IMR-90 (cell line): Measurements from ENCODE around the gene TBC1D12. TPM values are rescaled to one million over a fixed set of nuclear protein-coding genes. Genes with fewer than 3 reads are reported as not detected.

Experiments used
- ATAC-seq: fragments of 200-7000 bp; cut with Tn5 transposase; 2 replicates; pipeline ENCODE4 v1.9.1; 2020; ENCODE audit warnings: low read depth, mild to moderate bottlenecking, moderate library complexity
- BruUV-seq: library from RNA; stranded (reverse); fragments of 400-500 nt; replicated peaks from 2 replicates; lab custom pipeline; 2021; lab: Mats Ljungman, UMichigan
- CTCF ChIA-PET: fragments of 300-600 bp; formaldehyde crosslinking; extraction: SDS; loops from one replicate; lab custom pipeline; 2021; ENCODE audit warnings: antibody characterized with exemption; lab: Yijun Ruan, JAX
- POLR2A ChIA-PET: fragments of 300-600 bp; sonication (Branson Sonifier 250); formaldehyde crosslinking; loops from one replicate; lab custom pipeline; 2022; ENCODE audit warnings: antibody characterized with exemption; ENCODE audit not compliant: unreplicated experiment; lab: Charles Lee
- DNase-seq: peaks from one replicate; pipeline ENCODE4 v3.0.0; 2013
- H2AFZ ChIP-seq: replicated peaks from 2 replicates; pipeline ENCODE3; 2013; ENCODE audit warnings: low read length, mild to moderate bottlenecking; ENCODE audit not compliant: poor library complexity
- H2AK5ac ChIP-seq: 2 replicates; pipeline ENCODE4 v1.6.1; 2013; ENCODE audit warnings: low read depth, low read length, inconsistent platforms
- H2AK9ac ChIP-seq: replicated peaks from 2 replicates; pipeline ENCODE3; 2013; ENCODE audit warnings: mild to moderate bottlenecking, low read depth, low read length, moderate library complexity; ENCODE audit not compliant: poor library complexity
- H2BK120ac ChIP-seq: 2 replicates; pipeline ENCODE4 v1.6.1; 2013; ENCODE audit warnings: low read depth, low read length, inconsistent platforms
- H2BK15ac ChIP-seq: 3 replicates; pipeline ENCODE4 v1.6.1; 2013; ENCODE audit warnings: low read depth, low read length, inconsistent platforms
- H2BK20ac ChIP-seq: 2 replicates; pipeline ENCODE4 v1.6.1; 2013; ENCODE audit warnings: low read depth, mild to moderate bottlenecking, inconsistent platforms, low read length, moderate library complexity
- H2BK5ac ChIP-seq: 2 replicates; pipeline ENCODE4 v1.6.1; 2013; ENCODE audit warnings: mild to moderate bottlenecking, low read depth, low read length, inconsistent platforms; ENCODE audit not compliant: poor library complexity, severe bottlenecking
- H3K14ac ChIP-seq: replicated peaks from 2 replicates; pipeline ENCODE4 v1.6.1; 2013; ENCODE audit warnings: low read depth, low read length, inconsistent platforms
- H3K18ac ChIP-seq: 2 replicates; pipeline ENCODE4 v1.6.1; 2013; ENCODE audit warnings: low read depth, low read length, control low read depth
- H3K23ac ChIP-seq: 2 replicates; pipeline ENCODE4 v1.6.1; 2013; ENCODE audit warnings: low read depth, low read length, inconsistent platforms
- H3K27ac ChIP-seq: 2 replicates; pipeline ENCODE4 v1.5.1; 2013; ENCODE audit warnings: mild to moderate bottlenecking, control low read depth, low read length; ENCODE audit not compliant: insufficient read depth
- H3K27me3 ChIP-seq: 2 replicates; pipeline ENCODE4 v1.6.1; 2013; ENCODE audit warnings: low read length; ENCODE audit not compliant: control insufficient read depth, insufficient read depth
- H3K36me3 ChIP-seq: 2 replicates; pipeline ENCODE4 v1.6.1; 2013; ENCODE audit warnings: low read length, mixed read lengths; ENCODE audit not compliant: control insufficient read depth, insufficient read depth
- H3K4ac ChIP-seq: 2 replicates; pipeline ENCODE4 v1.6.1; 2013; ENCODE audit warnings: low read depth, low read length, inconsistent platforms
- H3K4me1 ChIP-seq: 2 replicates; pipeline ENCODE4 v1.6.1; 2013; ENCODE audit warnings: low read length, mixed read lengths; ENCODE audit not compliant: control insufficient read depth, insufficient read depth
- H3K4me2 ChIP-seq: 2 replicates; pipeline ENCODE4 v1.6.1; 2013; ENCODE audit warnings: low read depth, mild to moderate bottlenecking, control low read depth, low read length, moderate library complexity
- H3K4me3 ChIP-seq: 2 replicates; pipeline ENCODE4 v1.5.1; 2013; ENCODE audit warnings: low read depth, mild to moderate bottlenecking, control low read depth, low read length, moderate library complexity; ENCODE audit not compliant: insufficient read depth
- H3K56ac ChIP-seq: 2 replicates; pipeline ENCODE4 v1.6.1; 2013; ENCODE audit warnings: low read length, inconsistent platforms; ENCODE audit not compliant: insufficient read depth; ENCODE audit errors: extremely low read depth
- H3K79me1 ChIP-seq, 2 experiments: 2 replicates each; pipeline ENCODE4 v1.6.1; 2013; ENCODE audit warnings: low read length in 2 of 2, inconsistent platforms in 1 of 2, low read depth in 1 of 2
- H3K9ac ChIP-seq: 2 replicates; pipeline ENCODE4 v1.6.1; 2013; ENCODE audit warnings: low read depth, low read length, control low read depth
- H3K9me1 ChIP-seq: 2 replicates; pipeline ENCODE4 v1.6.1; 2013; ENCODE audit warnings: low read length, inconsistent platforms; ENCODE audit not compliant: insufficient read depth
- H3K9me3 ChIP-seq: 2 replicates; pipeline ENCODE4 v1.6.1; 2013; ENCODE audit warnings: low read length; ENCODE audit not compliant: control insufficient read depth, insufficient read depth
- H4K20me1 ChIP-seq: 2 replicates; pipeline ENCODE4 v1.6.1; 2013; ENCODE audit warnings: low read length, inconsistent platforms; ENCODE audit not compliant: insufficient read depth
- H4K5ac ChIP-seq: 2 replicates; pipeline ENCODE4 v1.6.1; 2013; ENCODE audit warnings: mild to moderate bottlenecking, low read depth, low read length, control low read depth
- H4K8ac ChIP-seq, 2 experiments: 2 replicates each; pipeline ENCODE4 v1.6.1; 2013; ENCODE audit warnings: low read depth in 2 of 2, low read length in 2 of 2, control low read depth in 1 of 2, inconsistent platforms in 1 of 2
- H4K91ac ChIP-seq: 2 replicates; pipeline ENCODE4 v1.6.1; 2013; ENCODE audit warnings: low read depth, low read length, inconsistent platforms; ENCODE audit not compliant: insufficient read depth
- BHLHE40 ChIP-seq: fragments of 150-350 bp; IDR thresholded peaks from 2 replicates; pipeline ENCODE4 v1.6.1; 2016; ENCODE audit warnings: mild to moderate bottlenecking, low read depth, low read length
- CEBPB ChIP-seq: IDR thresholded peaks from 2 replicates; pipeline ENCODE4 v1.6.1; 2012; ENCODE audit warnings: low read depth, low read length, improper control_type of control experiment
- CHD1 ChIP-seq: IDR thresholded peaks from 2 replicates; pipeline ENCODE4 v1.6.1; 2012; ENCODE audit warnings: low read depth, low read length, improper control_type of control experiment
- FOS ChIP-seq: fragments of 150-350 bp; IDR thresholded peaks from 2 replicates; pipeline ENCODE4 v1.6.1; 2016; ENCODE audit warnings: low read depth, low read length
- MAFK ChIP-seq: IDR thresholded peaks from 2 replicates; pipeline ENCODE4 v1.6.1; 2012; ENCODE audit warnings: low read depth, low read length, improper control_type of control experiment
- MAZ ChIP-seq: IDR thresholded peaks from 2 replicates; pipeline ENCODE4 v1.6.1; 2012; ENCODE audit warnings: low read depth, mild to moderate bottlenecking, low read length, improper control_type of control experiment, moderate library complexity, borderline replicate concordance
- MXI1 ChIP-seq: IDR thresholded peaks from 2 replicates; pipeline ENCODE4 v1.6.1; 2012; ENCODE audit warnings: low read depth, mild to moderate bottlenecking, low read length, moderate library complexity, borderline replicate concordance
- POLR2A ChIP-seq: IDR thresholded peaks from 2 replicates; pipeline ENCODE4 v1.6.1; 2012; ENCODE audit warnings: mild to moderate bottlenecking, low read depth, low read length
- RAD21 ChIP-seq: IDR thresholded peaks from 2 replicates; pipeline ENCODE4 v1.6.1; 2012; ENCODE audit warnings: low read length, improper control_type of control experiment
- RCOR1 ChIP-seq: IDR thresholded peaks from 2 replicates; pipeline ENCODE4 v1.6.1; 2012; ENCODE audit warnings: mild to moderate bottlenecking, low read length, improper control_type of control experiment; ENCODE audit not compliant: insufficient replicate concordance
- RFX5 ChIP-seq: IDR thresholded peaks from 2 replicates; pipeline ENCODE4 v1.8.0; 2012; ENCODE audit warnings: low read depth, mild to moderate bottlenecking, low read length, moderate library complexity
- SMC3 ChIP-seq: fragments of 150-350 bp; IDR thresholded peaks from 2 replicates; pipeline ENCODE4 v1.6.1; 2016; ENCODE audit warnings: low read depth, mild to moderate bottlenecking, antibody characterized with exemption, low read length, moderate library complexity
- dilution Hi-C: fragments of 300-500 bp; cut with HindIII; formaldehyde crosslinking; loops from one replicate; pipeline ENCODE4 v1.14.3; 2018; ENCODE audit warnings: low sequenced_read_pairs; ENCODE audit not compliant: unreplicated experiment
- in situ Hi-C: fragments of 300-500 bp; cut with MboI; formaldehyde crosslinking; loops from 3 replicates; pipeline ENCODE4 v1.14.3; 2019; ENCODE audit warnings: low sequenced_read_pairs, inconsistent platforms, mixed read lengths
- intact Hi-C: fragments of 100-400 bp; cut with micrococcal nuclease; formaldehyde crosslinking; loops from 2 replicates; pipeline ENCODE4 v1.10.0; 2022
- polyA plus RNA-seq, 3 experiments: library from polyadenylated mRNA; depleted of rRNA; stranded (reverse); fragments of >200 nt; gene quantifications; 2 replicates each; pipeline ENCODE4 v1.2.3, GENCODE V29; 2012; ENCODE audit warnings: low replicate concordance in 1 of 3
- total RNA-seq: library from RNA; depleted of rRNA; stranded (reverse); fragments of >200 nt; gene quantifications from 2 replicates; pipeline ENCODE4 v1.2.3, GENCODE V29; 2012
- TF ChIP-seq, protein P1 (sequence below): fragments of 150-350 bp; IDR thresholded peaks from 2 replicates; pipeline ENCODE4 v1.6.1; 2016; ENCODE audit warnings: low read depth, mild to moderate bottlenecking, low read length, moderate library complexity, borderline replicate concordance
- TF ChIP-seq, protein P2 (sequence below): fragments of 150-350 bp; IDR thresholded peaks from 2 replicates; pipeline ENCODE4 v1.6.1; 2017; ENCODE audit warnings: mild to moderate bottlenecking, antibody characterized with exemption, low read length, low read depth

The TBC1D12 gene
- total and polyA plus RNA-seq, 2 of the 4 experiments (the other 2 are of a cell fraction): 1.9 to 5.4 TPM

DNA sequence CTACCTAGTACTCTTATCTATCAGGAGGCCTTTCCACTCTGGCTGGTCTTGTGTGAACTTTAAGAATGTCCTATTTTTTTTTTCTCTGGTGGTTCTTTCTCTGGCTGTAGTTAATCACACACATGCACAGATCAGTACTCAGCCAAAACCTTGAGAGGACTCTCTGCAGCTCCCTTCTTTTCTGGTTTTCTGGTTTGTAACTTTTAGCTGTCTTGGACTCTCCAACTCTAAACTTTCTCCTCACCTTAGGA is 88.4 kb downstream of the TBC1D12 start:
- Histone ChIP-seq H2BK15ac (no peak overlapping the region), H2BK120ac (no peak overlapping the region), H3K79me1 (peaks cover 2 to 14% of the 10 kb centered on the region in 2 experiments; a peak in 3 of 4 replicates), H3K18ac (no peak overlapping the region), H3K23ac (no peak overlapping the region), H2AK9ac (no peak overlapping the region), H4K8ac (no peak overlapping the region), H2AK5ac (no peak overlapping the region), H2BK5ac (no peak overlapping the region), H3K14ac (no peak overlapping the region), H3K4ac (no peak overlapping the region), H4K20me1 (no peaks in the 10 kb centered on the region), H3K9me3 (no peaks in the 10 kb centered on the region), H4K91ac (no peak overlapping the region), H3K27ac (no peak overlapping the region), H3K56ac (no peak overlapping the region), H2BK20ac (no peak overlapping the region), H3K4me2 (no peak overlapping the region), H3K9me1 (no peaks in the 10 kb centered on the region), H3K27me3 (no peaks in the 10 kb centered on the region), H4K5ac (no peak overlapping the region), H3K9ac (no peak overlapping the region), H3K36me3 (no peaks in the 10 kb centered on the region), H3K4me3 (no peak overlapping the region), H2AFZ (no peak overlapping the region), H3K4me1 (peaks cover under 1% of the 10 kb centered on the region; the same call in 1 of the 2 replicates)
- no peak for DNase-seq
- BruUV-seq: no TSS peak
- dilution Hi-C loops: no loop called here
- no peak for ATAC-seq
- intact Hi-C loops: no loop called here
- CTCF ChIA-PET: interaction anchor here (0.7 kb wide), 1 partner anchor 974 kb away, joined by 4 read pairs; no protein-coding TSS in a partner anchor
- in situ Hi-C loops: no loop called here
- POLR2A ChIA-PET: no interaction called here
- TF ChIP-seq, protein P1, sequence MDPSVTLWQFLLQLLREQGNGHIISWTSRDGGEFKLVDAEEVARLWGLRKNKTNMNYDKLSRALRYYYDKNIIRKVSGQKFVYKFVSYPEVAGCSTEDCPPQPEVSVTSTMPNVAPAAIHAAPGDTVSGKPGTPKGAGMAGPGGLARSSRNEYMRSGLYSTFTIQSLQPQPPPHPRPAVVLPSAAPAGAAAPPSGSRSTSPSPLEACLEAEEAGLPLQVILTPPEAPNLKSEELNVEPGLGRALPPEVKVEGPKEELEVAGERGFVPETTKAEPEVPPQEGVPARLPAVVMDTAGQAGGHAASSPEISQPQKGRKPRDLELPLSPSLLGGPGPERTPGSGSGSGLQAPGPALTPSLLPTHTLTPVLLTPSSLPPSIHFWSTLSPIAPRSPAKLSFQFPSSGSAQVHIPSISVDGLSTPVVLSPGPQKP: no peak
- TF ChIP-seq CHD1 (no peak), RFX5 (no peak), POLR2A (no peak), RAD21 (no peak), MAFK (no peak), MAZ (no peak), MXI1 (no peak), RCOR1 (no peak), SMC3 (no peak), BHLHE40 (no peak), FOS (no peak), CEBPB (no peak)
- TF ChIP-seq, protein P2, sequence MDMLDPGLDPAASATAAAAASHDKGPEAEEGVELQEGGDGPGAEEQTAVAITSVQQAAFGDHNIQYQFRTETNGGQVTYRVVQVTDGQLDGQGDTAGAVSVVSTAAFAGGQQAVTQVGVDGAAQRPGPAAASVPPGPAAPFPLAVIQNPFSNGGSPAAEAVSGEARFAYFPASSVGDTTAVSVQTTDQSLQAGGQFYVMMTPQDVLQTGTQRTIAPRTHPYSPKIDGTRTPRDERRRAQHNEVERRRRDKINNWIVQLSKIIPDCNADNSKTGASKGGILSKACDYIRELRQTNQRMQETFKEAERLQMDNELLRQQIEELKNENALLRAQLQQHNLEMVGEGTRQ: no peak
